GM23338 (cell line): ENCODE results near the gene OR6C65. TPM values are rescaled to one million over a fixed set of nuclear protein-coding genes. Genes with fewer than 3 reads are reported as not detected.
"Not testable (repeated sequence)": the region's sequence is repeated elsewhere in the genome, so short reads cannot be mapped to it uniquely, and the experiment has no call there.

Experiments
- ATAC-seq: fragments of 200-7000 bp; cut with Tn5 transposase; 3 replicates; pipeline ENCODE4 v1.9.1; 2020
- DNase-seq: peaks from one replicate; pipeline ENCODE4 v3.0.0-alpha.2; 2015; ENCODE audit warnings: low spot score
- H2AFZ ChIP-seq: fragments of 200-600 bp; sonication (generic); 2 replicates; pipeline ENCODE4 v1.8.0; 2016; ENCODE audit warnings: antibody characterized with exemption, mild to moderate bottlenecking, moderate library complexity
- H3F3A ChIP-seq: fragments of 200-600 bp; sonication (generic); replicated peaks from 2 replicates; pipeline ENCODE4 v1.8.0; 2017; ENCODE audit warnings: antibody characterized with exemption, mixed run types, low read depth
- H3K27ac ChIP-seq: fragments of 200-600 bp; sonication (generic); 2 replicates; pipeline ENCODE4 v1.6.1; 2016; ENCODE audit warnings: low read depth
- H3K27me3 ChIP-seq: fragments of 200-600 bp; sonication (generic); 2 replicates; pipeline ENCODE4 v1.8.0; 2016; ENCODE audit warnings: mild to moderate bottlenecking, mixed run types, moderate library complexity; ENCODE audit not compliant: insufficient read depth
- H3K36me3 ChIP-seq: fragments of 200-600 bp; sonication (generic); 2 replicates; pipeline ENCODE4 v1.8.0; 2016; ENCODE audit warnings: mild to moderate bottlenecking; ENCODE audit not compliant: insufficient read depth
- H3K4me1 ChIP-seq: fragments of 200-600 bp; sonication (generic); 2 replicates; pipeline ENCODE4 v1.8.0; 2016; ENCODE audit warnings: mild to moderate bottlenecking, moderate library complexity; ENCODE audit not compliant: insufficient read depth
- H3K4me2 ChIP-seq: fragments of 200-600 bp; sonication (generic); 2 replicates; pipeline ENCODE4 v1.7.1; 2017; ENCODE audit warnings: mixed run types
- H3K4me3 ChIP-seq: fragments of 200-600 bp; sonication (generic); 2 replicates; pipeline ENCODE4 v1.6.1; 2016; ENCODE audit warnings: mixed run types
- H3K79me2 ChIP-seq: fragments of 200-600 bp; sonication (generic); replicated peaks from 2 replicates; pipeline ENCODE4 v1.8.0; 2017; ENCODE audit warnings: mild to moderate bottlenecking; ENCODE audit not compliant: insufficient read depth
- H3K9me2 ChIP-seq: fragments of 200-600 bp; sonication (generic); 2 replicates; pipeline ENCODE4 v1.8.0; 2017; ENCODE audit not compliant: insufficient read depth
- H4K20me1 ChIP-seq: fragments of 200-600 bp; sonication (generic); replicated peaks from 2 replicates; pipeline ENCODE4 v1.8.0; 2017; ENCODE audit warnings: mild to moderate bottlenecking; ENCODE audit not compliant: insufficient read depth
- H3K27ac Mint-ChIP-seq: 2 replicates; pipeline ENCODE4 v1.8.0; 2020; ENCODE audit warnings: inconsistent platforms, mild to moderate bottlenecking, moderate library complexity, mixed read lengths
- H3K27me3 Mint-ChIP-seq: 3 replicates; pipeline ENCODE4 v1.8.0; 2022; ENCODE audit warnings: low read depth, mild to moderate bottlenecking, moderate library complexity, mixed read lengths, inconsistent platforms; ENCODE audit not compliant: insufficient read depth, poor library complexity
- H3K36me3 Mint-ChIP-seq: 3 replicates; pipeline ENCODE4 v1.8.0; 2021; ENCODE audit warnings: low read depth, mild to moderate bottlenecking, inconsistent platforms, moderate library complexity, mixed read lengths
- H3K4me1 Mint-ChIP-seq: 3 replicates; pipeline ENCODE4 v1.8.0; 2020; ENCODE audit warnings: mild to moderate bottlenecking, inconsistent platforms, mixed read lengths
- H3K4me3 Mint-ChIP-seq: 3 replicates; pipeline ENCODE4 v1.8.0; 2021; ENCODE audit warnings: moderate library complexity, mild to moderate bottlenecking, inconsistent platforms, mixed read lengths
- H3K9me3 Mint-ChIP-seq: 3 replicates; pipeline ENCODE4 v1.8.0; 2020; ENCODE audit warnings: moderate library complexity, mild to moderate bottlenecking, inconsistent platforms, mixed read lengths
- ZNF462 ChIP-seq: fragments of 250-450 bp; sonication (Bioruptor Pico); IDR thresholded peaks from 2 replicates; pipeline ENCODE4 v1.5.0; 2020; ENCODE audit warnings: mild to moderate bottlenecking, moderate library complexity
- polyA plus RNA-seq: library from polyadenylated mRNA; unstranded; fragments of >200 nt; fragmentation: Nextera tagmentation; extraction: Ambion mirVana; gene quantifications from 2 replicates; pipeline ENCODE4 v1.2.1, GENCODE V29; 2016
- total RNA-seq: library from RNA; depleted of rRNA; stranded (reverse); fragments of >200 nt; shearing (Covaris generic); gene quantifications from 2 replicates; pipeline ENCODE4 v1.2.3, GENCODE V29; 2014

Gene OR6C65
- total and polyA plus RNA-seq, 2 experiments from 2014 or later, result not detected

- no peak for TF ChIP-seq ZNF462 (CRISPR knock-in tag)
Measured at GRCh38 chr12:55407866-55408265, 7.5 kb downstream of the OR6C65 start (continued).

GRCh38 chr12:55409133-55409532, 8.8 kb downstream of the OR6C65 start:
- H3K4me1 Mint-ChIP-seq, H2AFZ ChIP-seq, H3K36me3 Mint-ChIP-seq, ATAC-seq, H3F3A ChIP-seq, H3K27ac Mint-ChIP-seq, H3K36me3 ChIP-seq, H3K4me2 ChIP-seq, DNase-seq, H3K4me3 Mint-ChIP-seq, H3K4me3 ChIP-seq, H3K4me1 ChIP-seq, H3K27me3 Mint-ChIP-seq, H3K9me3 Mint-ChIP-seq, H3K27me3 ChIP-seq, H3K9me2 ChIP-seq, H3K27ac ChIP-seq, H3K79me2 ChIP-seq, H4K20me1 ChIP-seq: not testable (repeated sequence)

- not testable (repeated sequence) for H3K9me3 Mint-ChIP-seq, H3K4me1 Mint-ChIP-seq, DNase-seq, H4K20me1 ChIP-seq, H3K4me1 ChIP-seq, H3K36me3 ChIP-seq, H3K27me3 Mint-ChIP-seq, H3K27ac Mint-ChIP-seq, H3K36me3 Mint-ChIP-seq, H2AFZ ChIP-seq, H3K4me3 Mint-ChIP-seq, H3F3A ChIP-seq, H3K4me2 ChIP-seq, ATAC-seq, H3K4me3 ChIP-seq, H3K9me2 ChIP-seq, H3K79me2 ChIP-seq, H3K27me3 ChIP-seq, H3K27ac ChIP-seq
Measured at GRCh38 chr12:55412138-55412537, 11.8 kb downstream of the OR6C65 start.
